Natural killer cell (primary cell): ENCODE data around the gene TRAF5. TPM values are rescaled to one million over a fixed set of nuclear protein-coding genes. Genes with fewer than 3 reads are reported as not detected.

Experiments
- ATAC-seq, 3 donors: fragments of 150-1000 bp in 2 of 3; fragments of 200-7000 bp in 1 of 3; cut with Tn5 transposase; 1 replicate in 1 of 3; 2 replicates in 2 of 3; pipeline ENCODE4 v1.10.0; 2021; ENCODE audit warnings: mild to moderate bottlenecking in 2 of 3, moderate library complexity in 2 of 3
- DNase-seq, 2 donors: peaks; one replicate each; pipeline versions ENCODE4 v3.0.0 to v3.0.0-alpha.2; 2013 to 2021; ENCODE audit warnings: mixed read lengths in 1 of 2
- H3K27ac ChIP-seq: one replicate; pipeline ENCODE4 v1.5.1; 2013; ENCODE audit warnings: mild to moderate bottlenecking, low read length
- H3K27me3 ChIP-seq: one replicate; pipeline ENCODE4 v1.6.1; 2013; ENCODE audit warnings: low read length; ENCODE audit not compliant: control insufficient read depth, insufficient read depth
- H3K36me3 ChIP-seq: one replicate; pipeline ENCODE4 v1.6.1; 2013; ENCODE audit warnings: low read length; ENCODE audit not compliant: control insufficient read depth, insufficient read depth
- H3K4me1 ChIP-seq: one replicate; pipeline ENCODE4 v1.6.1; 2013; ENCODE audit warnings: low read length; ENCODE audit not compliant: control insufficient read depth, insufficient read depth
- H3K4me3 ChIP-seq: one replicate; pipeline ENCODE4 v1.5.1; 2013; ENCODE audit warnings: low read length
- H3K9me3 ChIP-seq: one replicate; pipeline ENCODE4 v1.6.1; 2013; ENCODE audit warnings: low read length; ENCODE audit not compliant: control insufficient read depth, insufficient read depth
- H3K27ac Mint-ChIP-seq, 2 donors: one replicate each; pipeline ENCODE4 v1.8.0; 2022; ENCODE audit warnings: mild to moderate bottlenecking in 2 of 2, mixed read lengths in 2 of 2, moderate library complexity in 1 of 2
- H3K27me3 Mint-ChIP-seq, 2 donors: one replicate each; pipeline ENCODE4 v1.8.0; 2022; ENCODE audit warnings: low read depth in 2 of 2, mixed read lengths in 2 of 2
- H3K36me3 Mint-ChIP-seq: one replicate; pipeline ENCODE4 v1.8.0; 2022; ENCODE audit warnings: mixed read lengths
- H3K4me1 Mint-ChIP-seq, 2 donors: one replicate each; pipeline ENCODE4 v1.8.0; 2022; ENCODE audit warnings: mixed read lengths in 2 of 2
- H3K4me3 Mint-ChIP-seq: one replicate; pipeline ENCODE4 v1.8.0; 2022; ENCODE audit warnings: mild to moderate bottlenecking, moderate library complexity, mixed read lengths
- H3K9me3 Mint-ChIP-seq, 2 donors: one replicate each; pipeline ENCODE4 v1.8.0; 2022; ENCODE audit warnings: mixed read lengths in 2 of 2
- CTCF ChIP-seq: fragments of 200-600 bp; IDR thresholded peaks from one replicate; pipeline ENCODE4 v1.8.0; 2022; ENCODE audit warnings: antibody characterized with exemption
- WGBS: methylation state at CpG from one replicate; pipeline ENCODE4 v1.1.7; 2013; ENCODE audit warnings: missing lambda C conversion rate; ENCODE audit not compliant: insufficient coverage; 5-methylcytosine and 5-hydroxymethylcytosine counted together
- intact Hi-C: fragments of 100-400 bp; cut with micrococcal nuclease; formaldehyde crosslinking; loops from one replicate; pipeline ENCODE4 v1.14.2; 2022
- total RNA-seq, 4 donors: library from RNA; stranded (reverse); fragments of 120-200 nt in 1 of 4; gene quantifications; one replicate each; pipeline versions ENCODE4 v1.2.3 to v1.2.4, GENCODE V29; 2013 to 2022

The TRAF5 gene
- total RNA-seq, 3 donors from 2014 or later (not counting 1 experiment from before 2014, with no cell fraction given), result 52.3 to 74.4 (median 55.6) TPM

- no peak overlapping the region for H3K4me3 ChIP-seq
- H3K9me3 Mint-ChIP-seq, result no peaks in the 10 kb centered on the region
- no peaks in the 10 kb centered on the region for H3K27me3 Mint-ChIP-seq
- H3K4me1 Mint-ChIP-seq, result no peaks in the 10 kb centered on the region
- no peaks in the 10 kb centered on the region for H3K27me3 ChIP-seq
- TF ChIP-seq CTCF, result no peak
- WGBS, result 95% methylated on average over 4 of the region's 9 CpGs
- no peak overlapping the region for H3K4me3 Mint-ChIP-seq
- no peaks in the 10 kb centered on the region for H3K4me1 ChIP-seq
- intact Hi-C loops, result no loop called here
- H3K27ac ChIP-seq, result no peak overlapping the region
- H3K9me3 ChIP-seq, result no peaks in the 10 kb centered on the region
- H3K27ac Mint-ChIP-seq, result no peak overlapping the region
- peaks cover 73% of the 10 kb centered on the region for H3K36me3 ChIP-seq
- DNase-seq (no peak), ATAC-seq (no peak)
- peaks cover 10% of the 10 kb centered on the region for H3K36me3 Mint-ChIP-seq
Measured at GRCh38 chr1:211369640-211370039, 43.0 kb downstream of the TRAF5 start.

GRCh38 chr1:211370669-211371068, 44.0 kb downstream of the TRAF5 start:
- no peak overlapping the region for H3K4me3 ChIP-seq
- Mint-ChIP-seq H3K4me1 (no peaks in the 10 kb centered on the region), H3K36me3 (peaks cover 12% of the 10 kb centered on the region), H3K27me3 (no peaks in the 10 kb centered on the region), H3K4me3 (no peak overlapping the region), H3K27ac (peak overlapping the region; percentile 17 to 50), H3K9me3 (no peaks in the 10 kb centered on the region)
- H3K36me3 ChIP-seq, result peaks cover 79% of the 10 kb centered on the region
- TF ChIP-seq CTCF, result no peak
- no peaks in the 10 kb centered on the region for H3K4me1 ChIP-seq
- intact Hi-C loops, result no loop called here
- H3K9me3 ChIP-seq, result no peaks in the 10 kb centered on the region
- H3K27me3 ChIP-seq, result no peaks in the 10 kb centered on the region
- H3K27ac ChIP-seq, result no peak overlapping the region
- DNase-seq (no peak), ATAC-seq (no peak)
- 100% methylated on average over 1 of the region's 2 CpGs for WGBS

DNA sequence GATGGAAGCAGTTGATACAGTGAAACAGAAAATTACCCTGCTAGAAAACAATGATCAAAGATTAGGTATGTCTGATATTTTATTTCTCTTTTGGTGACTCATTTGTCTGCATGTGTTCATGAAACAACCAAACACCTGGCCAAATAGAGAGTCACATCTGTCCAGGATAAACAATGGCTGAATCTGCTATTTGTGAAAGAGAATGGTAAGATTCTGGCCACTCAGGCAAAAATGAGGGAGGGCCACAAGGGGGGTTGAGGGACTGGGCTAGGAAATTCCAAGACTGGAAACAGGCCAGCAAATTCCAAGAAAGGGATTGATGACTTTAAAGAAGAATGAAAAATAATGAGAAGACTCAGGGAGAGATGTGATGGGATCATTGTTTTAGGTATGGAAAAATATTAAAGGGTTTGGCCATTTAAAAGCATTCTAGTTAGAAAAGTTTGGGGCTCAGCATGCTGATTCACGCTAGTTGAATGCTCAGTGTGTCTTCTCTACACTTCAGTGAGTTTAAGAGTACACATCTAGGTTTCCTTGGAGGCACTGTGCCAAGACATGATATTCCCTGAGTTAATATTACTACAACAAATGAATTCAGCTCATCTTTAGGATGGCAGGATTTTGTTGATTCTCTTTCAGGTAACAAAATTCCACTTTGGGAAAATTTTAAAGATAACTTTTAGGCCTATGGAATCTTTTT, 44.9 kb downstream of the TRAF5 start:
- ATAC-seq, result no peak
- Histone ChIP-seq H3K27ac (no peak overlapping the region), H3K9me3 (no peaks in the 10 kb centered on the region), H3K4me1 (no peaks in the 10 kb centered on the region), H3K4me3 (no peak overlapping the region), H3K36me3 (peaks cover 79% of the 10 kb centered on the region), H3K27me3 (no peaks in the 10 kb centered on the region)
- TF ChIP-seq CTCF, result no peak
- H3K4me3 Mint-ChIP-seq, result no peak overlapping the region
- WGBS, result 92% methylated on average over 1 of the region's 1 CpG
- H3K27me3 Mint-ChIP-seq, result no peaks in the 10 kb centered on the region
- peak overlapping the region in 1 of 2 donors; percentile 36 for H3K27ac Mint-ChIP-seq
- no peaks in the 10 kb centered on the region for H3K4me1 Mint-ChIP-seq
- peaks cover 10% of the 10 kb centered on the region for H3K36me3 Mint-ChIP-seq
- DNase-seq, result no peak
- no peaks in the 10 kb centered on the region for H3K9me3 Mint-ChIP-seq
- intact Hi-C loops, result no loop called here

DNA sequence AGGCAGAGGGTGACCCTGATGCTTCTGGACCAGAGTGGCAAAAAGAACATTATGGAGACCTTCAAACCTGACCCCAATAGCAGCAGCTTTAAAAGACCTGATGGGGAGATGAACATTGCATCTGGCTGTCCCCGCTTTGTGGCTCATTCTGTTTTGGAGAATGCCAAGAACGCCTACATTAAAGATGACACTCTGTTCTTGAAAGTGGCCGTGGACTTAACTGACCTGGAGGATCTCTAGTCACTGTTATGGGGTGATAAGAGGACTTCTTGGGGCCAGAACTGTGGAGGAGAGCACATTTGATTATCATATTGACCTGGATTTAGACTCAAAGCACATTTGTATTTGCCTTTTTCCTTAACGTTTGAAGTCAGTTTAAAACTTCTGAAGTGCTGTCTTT, 45.8 kb downstream of the TRAF5 start:
- H3K4me3 Mint-ChIP-seq, result no peak overlapping the region
- no peak overlapping the region for H3K27ac ChIP-seq
- ATAC-seq (no peak), DNase-seq (no peak)
- H3K4me3 ChIP-seq, result no peak overlapping the region
- no peak overlapping the region for H3K27ac Mint-ChIP-seq
- peaks cover 77% of the 10 kb centered on the region for H3K36me3 ChIP-seq
- WGBS, result 85% methylated on average over 4 of the region's 4 CpGs
- no peaks in the 10 kb centered on the region for H3K27me3 Mint-ChIP-seq
- no peaks in the 10 kb centered on the region for H3K27me3 ChIP-seq
- H3K36me3 Mint-ChIP-seq, result peaks cover 8% of the 10 kb centered on the region
- H3K9me3 ChIP-seq, result no peaks in the 10 kb centered on the region
- H3K9me3 Mint-ChIP-seq, result no peaks in the 10 kb centered on the region
- no peak for TF ChIP-seq CTCF
- peaks cover 0 to 2% of the 10 kb centered on the region in 2 donors for H3K4me1 Mint-ChIP-seq
- intact Hi-C loops, result no loop called here
- no peaks in the 10 kb centered on the region for H3K4me1 ChIP-seq
